ENCODE results near the gene TRMT5. TPM values are rescaled to one million over a fixed set of nuclear protein-coding genes. Genes with fewer than 3 reads are reported as not detected.

Gene TRMT5
- total RNA-seq, 4 donors from 2014 or later, result 9.5 to 14.1 (median 9.9) TPM

GRCh38 chr14:60973070-60973469 lies 7.8 kb downstream of the TRMT5 start:
- intact Hi-C loops (cut with DNase I), result no loop called here
- H3K4me1 ChIP-seq, result peaks cover 0 to 1% of the 10 kb centered on the region in 2 donors
- 96 to 97% methylated on average over 3 of the region's 3 CpGs for WGBS, 2 donors
- DNase-seq, result no peak
- TF ChIP-seq POLR2A (IDR thresholded peaks at IDR 0.05) (no peak), CTCF (IDR thresholded peaks at IDR 0.05) (no peak)
- H3K4me3 ChIP-seq (replicated peaks in 1 of 3), result no peak overlapping the region
- peaks cover 0 to 11% of the 10 kb centered on the region in 2 donors for H3K36me3 ChIP-seq
- H3K27ac ChIP-seq, result no peak overlapping the region
- no peaks in the 10 kb centered on the region for H3K27me3 ChIP-seq
- no peaks in the 10 kb centered on the region for H3K9me3 ChIP-seq

DNA sequence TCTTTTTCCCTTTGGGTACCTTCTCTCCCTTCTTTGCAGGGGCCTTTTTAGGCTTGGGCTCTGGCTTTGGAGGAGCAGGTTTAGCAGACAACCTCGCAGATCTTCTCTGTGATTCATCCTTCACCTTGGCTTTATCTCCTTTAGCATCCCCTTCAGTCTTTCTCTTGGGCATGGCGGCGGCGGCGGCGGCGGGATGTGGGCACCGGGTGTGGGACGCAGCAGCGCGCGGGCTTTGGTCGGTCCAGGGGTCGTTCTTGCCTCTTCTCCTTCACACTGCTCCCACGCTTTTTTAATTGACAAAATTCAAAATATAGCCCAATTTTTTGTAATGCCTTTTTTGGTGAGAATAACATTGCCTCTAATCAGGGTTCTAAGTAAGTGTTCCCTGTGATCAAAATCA lies 8.6 kb downstream of the TRMT5 start:
- no peak for DNase-seq
- Histone ChIP-seq H3K27me3 (no peaks in the 10 kb centered on the region), H3K4me1 (no peaks in the 10 kb centered on the region), H3K27ac (no peak overlapping the region), H3K4me3 (replicated peaks in 1 of 3) (no peak overlapping the region), H3K9me3 (no peaks in the 10 kb centered on the region), H3K36me3 (peaks cover 0 to 11% of the 10 kb centered on the region in 2 donors)
- intact Hi-C loops (cut with DNase I), result no loop called here
- WGBS, 2 donors, result 97% methylated on average over 15 of the region's 15 CpGs
- no peak for TF ChIP-seq POLR2A (IDR thresholded peaks at IDR 0.05)
- TF ChIP-seq CTCF (IDR thresholded peaks at IDR 0.05), result no peak

DNA sequence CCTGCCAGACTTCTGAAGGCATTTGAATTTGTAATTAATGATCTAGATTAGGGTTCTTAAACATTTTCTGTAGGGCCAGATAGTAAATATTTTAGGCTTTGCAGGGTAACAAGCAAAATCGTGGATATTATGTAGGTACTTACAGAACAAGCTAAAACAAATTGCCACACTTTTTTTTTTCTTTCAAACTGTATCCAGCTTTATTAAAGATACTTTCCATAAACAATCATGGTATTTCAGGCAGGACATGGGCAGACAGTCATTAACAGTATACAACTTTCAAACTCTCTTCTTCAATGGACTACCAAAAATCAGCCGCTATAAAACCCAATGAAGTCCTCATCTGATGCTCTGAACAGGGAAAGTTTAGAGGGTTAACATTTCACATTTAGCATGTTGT lies 9.6 kb downstream of the TRMT5 start:
- 41 to 42% methylated on average over 2 of the region's 2 CpGs for WGBS, 2 donors
- DNase-seq, result no peak
- Histone ChIP-seq H3K4me3 (replicated peaks in 1 of 3) (no peak overlapping the region), H3K9me3 (no peaks in the 10 kb centered on the region), H3K36me3 (peaks cover 0 to 11% of the 10 kb centered on the region in 2 donors), H3K27me3 (no peaks in the 10 kb centered on the region), H3K4me1 (no peaks in the 10 kb centered on the region), H3K27ac (no peak overlapping the region)
- intact Hi-C loops (cut with DNase I), result no loop called here
- TF ChIP-seq CTCF (IDR thresholded peaks at IDR 0.05) (no peak), POLR2A (IDR thresholded peaks at IDR 0.05) (no peak)

DNA sequence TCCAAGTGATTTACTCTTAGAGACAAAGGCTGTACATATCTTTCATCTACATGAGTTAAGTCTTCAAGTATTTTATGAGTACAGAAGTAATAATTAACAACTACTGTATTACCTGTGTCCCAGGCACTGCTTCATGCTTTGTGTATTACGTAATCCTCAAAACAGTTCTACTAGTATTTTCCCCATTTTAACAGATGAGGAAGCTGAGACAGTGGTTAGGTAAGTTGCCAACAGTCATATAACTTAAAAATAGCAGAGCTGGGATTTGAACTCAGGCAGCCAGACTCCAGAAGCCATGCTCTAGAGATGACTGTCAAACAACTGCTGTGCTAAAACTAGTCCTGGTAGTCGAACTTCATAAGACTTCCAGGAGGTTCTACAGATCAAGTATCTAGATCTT lies 10.7 kb downstream of the TRMT5 start:
- no peaks in the 10 kb centered on the region for H3K9me3 ChIP-seq
- intact Hi-C loops (cut with DNase I), result no loop called here
- no peaks in the 10 kb centered on the region for H3K27me3 ChIP-seq
- H3K27ac ChIP-seq, result no peak overlapping the region
- no peaks in the 10 kb centered on the region for H3K4me1 ChIP-seq
- H3K4me3 ChIP-seq (replicated peaks in 1 of 3), result no peak overlapping the region
- peaks cover 0 to 11% of the 10 kb centered on the region in 2 donors for H3K36me3 ChIP-seq
- 93 to 95% methylated on average over 2 of the region's 2 CpGs for WGBS, 2 donors
- DNase-seq, result no peak
- no peak for TF ChIP-seq POLR2A (IDR thresholded peaks at IDR 0.05)

- TF ChIP-seq POLR2A (IDR thresholded peaks at IDR 0.05) (no peak), CTCF (IDR thresholded peaks at IDR 0.05) (no peak)
- no peak for DNase-seq
These were observed 12.2 kb downstream of the TRMT5 start for GRCh38 chr14:60968671-60969070.

DNA sequence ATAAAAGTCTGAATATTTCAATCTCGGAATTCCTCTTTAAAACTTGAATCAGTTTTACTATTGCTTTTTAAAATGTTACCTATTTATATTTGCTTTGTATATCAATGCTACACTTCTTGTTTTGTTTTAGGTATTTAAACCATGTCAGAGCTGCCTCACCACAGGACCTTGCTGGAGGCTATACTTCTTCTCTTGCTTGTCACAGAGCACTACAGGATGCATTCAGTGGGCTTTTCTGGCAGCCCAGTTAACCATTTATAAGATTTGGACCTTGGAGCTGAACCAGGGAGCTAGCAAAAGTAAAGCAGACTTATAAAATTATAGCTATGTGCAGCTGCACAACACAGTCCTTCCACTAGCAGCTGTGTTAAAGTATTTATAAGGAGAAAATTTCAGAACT lies 12.8 kb downstream of the TRMT5 start:
- intact Hi-C loops (cut with DNase I), result no loop called here
- H3K27ac ChIP-seq, result no peak overlapping the region
- H3K4me3 ChIP-seq (replicated peaks in 1 of 3), result no peak overlapping the region
- no peaks in the 10 kb centered on the region for H3K9me3 ChIP-seq
- H3K27me3 ChIP-seq, result no peaks in the 10 kb centered on the region
- no peak for DNase-seq
- 80 to 84% methylated on average over 1 of the region's 1 CpG for WGBS, 2 donors
- TF ChIP-seq CTCF (IDR thresholded peaks at IDR 0.05), result no peak
- H3K4me1 ChIP-seq, result no peaks in the 10 kb centered on the region
- H3K36me3 ChIP-seq, result no peaks in the 10 kb centered on the region

More at GRCh38 chr14:60968671-60969070, 12.2 kb downstream of the TRMT5 start:
- Histone ChIP-seq H3K36me3 (peaks cover 0 to 2% of the 10 kb centered on the region in 2 donors), H3K9me3 (no peaks in the 10 kb centered on the region), H3K27me3 (no peaks in the 10 kb centered on the region), H3K4me1 (no peaks in the 10 kb centered on the region), H3K27ac (no peak overlapping the region), H3K4me3 (replicated peaks in 1 of 3) (no peak overlapping the region)
- intact Hi-C loops (cut with DNase I), result no loop called here
